Activated T-cell treated with anti-CD3 and anti-CD28 coated beads for 48 hours (primary cell): ENCODE measurements around the gene GIPC1.

ENCODE experiments used
- DNase-seq: peaks from one replicate; pipeline ENCODE4 v3.0.0-alpha.2; 2020; ENCODE audit warnings: low read depth

The GIPC1 gene

DNA sequence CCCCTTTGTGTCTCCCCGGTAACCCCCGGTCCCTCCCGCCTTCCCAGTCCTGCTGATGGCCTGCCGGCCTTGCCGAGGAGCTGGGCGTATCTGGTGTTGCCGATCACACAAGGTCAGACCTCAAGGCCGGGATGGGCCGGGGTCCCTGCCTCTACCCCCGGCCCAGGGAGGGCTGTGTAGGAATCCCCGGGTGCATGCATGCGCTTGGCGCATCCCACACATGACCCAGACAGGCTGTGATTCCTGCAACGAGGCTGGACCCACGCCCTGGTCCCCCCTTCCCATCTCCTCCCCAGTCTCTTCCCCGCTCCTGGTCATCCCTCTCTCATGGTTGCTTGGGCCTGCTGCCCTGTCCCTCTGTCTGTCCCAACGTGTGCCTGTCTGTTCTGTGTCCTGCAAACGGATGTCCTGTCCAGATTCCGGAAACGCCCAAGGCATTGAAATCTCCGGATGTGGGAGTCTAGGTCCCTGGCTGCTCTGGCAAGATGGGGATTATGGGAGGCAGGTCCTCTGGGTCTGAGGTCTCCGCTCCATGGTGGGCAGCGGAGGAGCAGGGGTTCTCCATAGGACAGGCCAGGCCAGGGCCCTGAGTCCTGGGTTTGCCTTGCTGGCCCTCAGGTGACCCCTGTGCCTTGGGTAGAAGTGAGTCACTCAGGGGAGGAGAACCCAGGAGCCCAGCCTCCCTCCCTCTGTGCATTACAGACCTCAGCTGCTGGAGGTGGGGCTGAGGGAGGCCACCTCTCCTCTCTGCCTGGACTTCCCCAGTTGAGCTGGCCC lies 61.2 kb downstream of the GIPC1 start:
- DNase-seq: no peak

DNA sequence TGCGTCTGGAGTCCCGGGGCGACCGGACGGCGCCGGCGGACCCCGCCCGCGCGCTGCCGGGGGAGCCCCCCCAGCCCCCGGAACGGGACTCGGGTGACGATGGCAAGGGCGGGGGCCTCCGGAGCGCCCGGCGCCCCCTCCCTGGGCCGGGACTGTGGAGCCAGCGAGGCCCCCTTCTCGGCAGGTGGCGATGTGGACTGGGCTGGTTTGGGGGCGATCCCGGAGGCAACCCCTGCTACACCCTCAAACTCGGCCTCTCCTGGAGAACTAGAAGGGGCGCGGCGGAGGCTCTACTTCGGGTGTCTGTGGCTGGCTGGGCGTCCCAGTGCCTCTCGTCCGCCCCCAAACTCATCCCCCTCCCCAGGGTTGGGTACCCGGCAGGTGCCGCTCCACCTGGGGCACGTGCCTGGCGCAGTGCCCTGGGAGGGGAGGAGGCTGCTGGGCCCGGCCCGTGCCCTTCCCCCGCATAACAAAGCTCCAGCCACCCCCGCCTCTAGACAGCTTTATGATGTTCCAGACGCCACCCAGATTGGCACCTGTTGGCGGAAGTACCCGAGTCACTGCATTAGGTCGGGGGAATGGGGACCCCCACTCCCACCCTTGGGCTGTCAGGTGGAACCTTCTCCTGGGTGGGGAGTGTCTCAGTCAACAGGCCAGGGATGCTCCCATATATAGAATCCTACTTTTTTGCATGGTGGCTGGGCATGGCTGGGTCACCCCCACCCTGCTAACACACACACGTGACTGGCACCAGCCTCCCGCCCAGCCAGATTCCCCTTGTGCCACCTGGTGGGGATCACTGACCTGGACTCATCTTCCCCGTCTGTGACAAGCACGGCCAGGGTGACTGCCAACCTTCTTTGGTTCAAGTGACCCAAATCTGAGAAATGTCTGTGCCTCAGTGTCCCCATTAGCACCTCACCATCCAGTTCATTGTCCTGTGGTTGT lies 62.1 kb downstream of the GIPC1 start:
- no peak for DNase-seq

DNA sequence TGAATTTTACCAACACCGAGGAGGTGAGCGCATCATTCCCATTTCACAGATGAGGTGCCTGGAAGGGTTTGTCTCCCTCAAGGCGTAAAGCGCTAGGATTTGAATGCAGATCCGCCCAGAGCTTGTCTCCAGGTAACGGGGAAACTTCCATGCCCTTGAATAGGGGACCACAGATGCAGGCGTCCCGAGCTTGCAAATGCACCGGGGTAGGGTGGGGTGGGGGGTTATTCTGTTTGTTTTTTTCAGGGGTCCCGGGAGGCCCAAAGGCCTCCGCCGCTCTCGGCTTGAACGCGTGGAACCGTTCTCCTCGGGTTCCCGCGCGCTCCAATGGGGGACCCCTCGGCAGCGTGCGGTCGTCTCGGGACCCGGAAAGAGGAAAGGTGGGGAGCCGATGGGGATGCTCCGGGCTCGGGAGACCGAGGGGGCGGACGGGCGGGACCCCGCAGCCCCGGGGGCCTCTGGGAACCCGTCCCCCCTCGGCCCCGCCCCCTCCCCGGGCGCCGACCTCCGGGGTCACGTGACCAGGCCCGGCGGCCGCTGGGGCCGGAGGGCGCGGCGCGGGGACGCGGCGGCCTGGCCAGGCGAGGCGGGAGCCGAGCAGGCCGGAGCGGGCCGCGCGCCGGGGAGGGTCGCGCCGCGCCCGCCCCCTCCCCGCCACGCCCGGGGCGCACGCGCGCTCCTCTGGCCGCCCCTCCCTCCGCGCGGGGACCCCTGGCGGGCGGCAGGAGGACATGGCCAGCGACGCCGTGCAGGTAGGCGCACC lies 63.0 kb downstream of the GIPC1 start, which contains the start of gene PKN1:
TSS of gene PKN1 (plus strand) at position 516 of the 763 bp plus-strand sequence. CDS start at position 732, 216 bp downstream.
- peak; percentile 64 for DNase-seq

DNA sequence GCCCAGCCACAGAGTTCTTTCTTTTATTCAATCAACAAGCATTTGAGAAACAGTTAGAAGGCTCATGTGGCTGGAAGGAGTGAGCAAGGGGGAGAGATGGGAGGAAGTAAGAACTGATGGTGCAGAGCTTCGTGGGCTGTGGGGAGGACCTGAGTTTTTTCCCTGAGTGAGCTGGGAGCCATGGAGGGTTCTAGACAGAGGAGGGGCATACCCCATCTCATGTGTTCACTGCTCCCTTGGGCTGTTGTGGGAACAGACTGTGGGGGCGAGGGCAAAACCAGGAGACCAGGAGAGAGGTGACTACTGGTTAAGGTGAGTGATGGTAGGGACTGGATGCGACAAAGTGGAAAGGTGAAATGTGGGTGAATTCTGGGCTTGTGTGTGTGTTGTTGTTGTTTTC lies 65.2 kb downstream of the GIPC1 start:
- no peak for DNase-seq

DNA sequence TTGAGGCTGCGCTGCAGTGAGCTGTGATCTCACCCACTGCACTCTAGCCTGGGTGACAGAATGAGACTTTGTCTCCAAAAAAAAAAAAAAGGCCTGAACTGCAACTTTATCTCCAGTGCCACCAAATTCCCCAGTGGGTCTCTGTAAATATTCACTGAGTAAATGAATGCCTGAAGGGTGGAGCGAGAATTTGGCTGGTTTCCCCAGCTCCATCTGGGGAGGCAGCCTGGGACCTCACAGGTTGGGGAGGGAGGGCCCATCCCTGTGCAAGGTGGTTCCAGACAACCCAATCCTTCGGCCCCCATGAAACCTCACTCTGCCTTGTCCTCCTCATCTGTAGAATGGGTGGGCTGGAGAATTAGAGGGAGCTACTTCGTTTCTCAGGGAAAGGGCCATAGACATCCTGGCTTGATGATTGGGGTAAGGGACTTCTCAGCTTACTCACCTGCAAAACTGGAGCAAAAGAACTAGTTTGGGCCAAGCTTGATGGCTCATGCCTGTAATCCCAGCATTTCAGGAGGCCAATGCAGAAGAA lies 67.0 kb downstream of the GIPC1 start:
- DNase-seq: no peak
